ENCODE measurements around the gene NXT1. TPM values are rescaled to one million over a fixed set of nuclear protein-coding genes. Genes with fewer than 3 reads are reported as not detected.

NXT1 gene
- total and polyA plus RNA-seq, 2 experiments from 2014 or later = 30.2 to 34.4 TPM

- no peaks in the 10 kb centered on the region; the same call in 2 of the 3 replicates for H3K4me1 Mint-ChIP-seq
- H3K9me3 Mint-ChIP-seq = peaks cover 10% of the 10 kb centered on the region
- Histone ChIP-seq H2AFZ (no peak overlapping the region), H3K27ac (ENCODE audit: low read depth) (no peak overlapping the region), H3K79me2 (replicated peaks; ENCODE audit: insufficient read depth) (no peaks in the 10 kb centered on the region), H3K4me1 (ENCODE audit: insufficient read depth) (no peaks in the 10 kb centered on the region), H3K4me2 (no peak overlapping the region), H4K20me1 (replicated peaks; ENCODE audit: insufficient read depth) (no peaks in the 10 kb centered on the region), H3K36me3 (ENCODE audit: insufficient read depth) (no peaks in the 10 kb centered on the region), H3K9me2 (ENCODE audit: insufficient read depth) (peaks cover 12% of the 10 kb centered on the region; the same call in 1 of the 2 replicates), H3K4me3 (no peak overlapping the region), H3K27me3 (ENCODE audit: insufficient read depth) (no peaks in the 10 kb centered on the region), H3F3A (replicated peaks; ENCODE audit: low read depth) (no peaks in the 10 kb centered on the region)
- no peak overlapping the region for H3K4me3 Mint-ChIP-seq
- no peak overlapping the region for H3K27ac Mint-ChIP-seq
- H3K27me3 Mint-ChIP-seq (ENCODE audit: insufficient read depth, low read depth, poor library complexity) = peaks cover 5% of the 10 kb centered on the region
- no peak for DNase-seq (ENCODE audit: low spot score)
- H3K36me3 Mint-ChIP-seq (ENCODE audit: low read depth) = no peaks in the 10 kb centered on the region
- ATAC-seq = no peak
- TF ChIP-seq CREB1 (CRISPR knock-in tag; IDR thresholded peaks at IDR 0.05; ENCODE audit: low read depth) (no peak), EZH2 (IDR thresholded peaks at IDR 0.05; ENCODE audit: low read depth, unreplicated experiment) (no peak), ZNF462 (CRISPR knock-in tag; IDR thresholded peaks at IDR 0.05) (no peak), ZNF331 (CRISPR knock-in tag; IDR thresholded peaks at IDR 0.05; ENCODE audit: low read depth) (no peak), NANOG (IDR thresholded peaks at IDR 0.05; ENCODE audit: borderline replicate concordance) (no peak), POLR2AphosphoS5 (IDR thresholded peaks at IDR 0.05; ENCODE audit: low read depth) (no peak), EZH2phosphoT487 (IDR thresholded peaks at IDR 0.05; ENCODE audit: unreplicated experiment) (no peak), STAT1 (IDR thresholded peaks at IDR 0.05; ENCODE audit: unreplicated experiment) (no peak), ZNF114 (CRISPR knock-in tag; IDR thresholded peaks at IDR 0.05) (no peak), ETS1 (IDR thresholded peaks at IDR 0.05) (no peak), JUNB (IDR thresholded peaks at IDR 0.05; ENCODE audit: unreplicated experiment) (no peak)
- TF ChIP-seq, protein P1, sequence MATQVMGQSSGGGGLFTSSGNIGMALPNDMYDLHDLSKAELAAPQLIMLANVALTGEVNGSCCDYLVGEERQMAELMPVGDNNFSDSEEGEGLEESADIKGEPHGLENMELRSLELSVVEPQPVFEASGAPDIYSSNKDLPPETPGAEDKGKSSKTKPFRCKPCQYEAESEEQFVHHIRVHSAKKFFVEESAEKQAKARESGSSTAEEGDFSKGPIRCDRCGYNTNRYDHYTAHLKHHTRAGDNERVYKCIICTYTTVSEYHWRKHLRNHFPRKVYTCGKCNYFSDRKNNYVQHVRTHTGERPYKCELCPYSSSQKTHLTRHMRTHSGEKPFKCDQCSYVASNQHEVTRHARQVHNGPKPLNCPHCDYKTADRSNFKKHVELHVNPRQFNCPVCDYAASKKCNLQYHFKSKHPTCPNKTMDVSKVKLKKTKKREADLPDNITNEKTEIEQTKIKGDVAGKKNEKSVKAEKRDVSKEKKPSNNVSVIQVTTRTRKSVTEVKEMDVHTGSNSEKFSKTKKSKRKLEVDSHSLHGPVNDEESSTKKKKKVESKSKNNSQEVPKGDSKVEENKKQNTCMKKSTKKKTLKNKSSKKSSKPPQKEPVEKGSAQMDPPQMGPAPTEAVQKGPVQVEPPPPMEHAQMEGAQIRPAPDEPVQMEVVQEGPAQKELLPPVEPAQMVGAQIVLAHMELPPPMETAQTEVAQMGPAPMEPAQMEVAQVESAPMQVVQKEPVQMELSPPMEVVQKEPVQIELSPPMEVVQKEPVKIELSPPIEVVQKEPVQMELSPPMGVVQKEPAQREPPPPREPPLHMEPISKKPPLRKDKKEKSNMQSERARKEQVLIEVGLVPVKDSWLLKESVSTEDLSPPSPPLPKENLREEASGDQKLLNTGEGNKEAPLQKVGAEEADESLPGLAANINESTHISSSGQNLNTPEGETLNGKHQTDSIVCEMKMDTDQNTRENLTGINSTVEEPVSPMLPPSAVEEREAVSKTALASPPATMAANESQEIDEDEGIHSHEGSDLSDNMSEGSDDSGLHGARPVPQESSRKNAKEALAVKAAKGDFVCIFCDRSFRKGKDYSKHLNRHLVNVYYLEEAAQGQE (IDR thresholded peaks at IDR 0.05; ENCODE audit: unreplicated experiment) = no peak
- TF ChIP-seq, protein P2, sequence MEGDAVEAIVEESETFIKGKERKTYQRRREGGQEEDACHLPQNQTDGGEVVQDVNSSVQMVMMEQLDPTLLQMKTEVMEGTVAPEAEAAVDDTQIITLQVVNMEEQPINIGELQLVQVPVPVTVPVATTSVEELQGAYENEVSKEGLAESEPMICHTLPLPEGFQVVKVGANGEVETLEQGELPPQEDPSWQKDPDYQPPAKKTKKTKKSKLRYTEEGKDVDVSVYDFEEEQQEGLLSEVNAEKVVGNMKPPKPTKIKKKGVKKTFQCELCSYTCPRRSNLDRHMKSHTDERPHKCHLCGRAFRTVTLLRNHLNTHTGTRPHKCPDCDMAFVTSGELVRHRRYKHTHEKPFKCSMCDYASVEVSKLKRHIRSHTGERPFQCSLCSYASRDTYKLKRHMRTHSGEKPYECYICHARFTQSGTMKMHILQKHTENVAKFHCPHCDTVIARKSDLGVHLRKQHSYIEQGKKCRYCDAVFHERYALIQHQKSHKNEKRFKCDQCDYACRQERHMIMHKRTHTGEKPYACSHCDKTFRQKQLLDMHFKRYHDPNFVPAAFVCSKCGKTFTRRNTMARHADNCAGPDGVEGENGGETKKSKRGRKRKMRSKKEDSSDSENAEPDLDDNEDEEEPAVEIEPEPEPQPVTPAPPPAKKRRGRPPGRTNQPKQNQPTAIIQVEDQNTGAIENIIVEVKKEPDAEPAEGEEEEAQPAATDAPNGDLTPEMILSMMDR (conservative IDR thresholded peaks at IDR 0.05; ENCODE audit: low read depth in 2 of 2) = no peak
These were observed 18.9 kb upstream of the NXT1 start for GRCh38 chr20:23331450-23332350.

Data from GM23338 (cell line).